Heart left ventricle (tissue), 16 donors: ENCODE data around the gene CYP51A1. TPM values are rescaled to one million over a fixed set of nuclear protein-coding genes. Genes with fewer than 3 reads are reported as not detected.
"Not testable (repeated sequence)": the region's sequence is repeated elsewhere in the genome, so short reads cannot be mapped to it uniquely, and the experiment has no call there.

Experiments used
- ATAC-seq, 4 donors: fragments of 200-7000 bp; cut with Tn5 transposase; one replicate each; pipeline ENCODE4 v1.9.1; 2020 to 2022; ENCODE audit warnings: moderate library complexity in 4 of 4, mild to moderate bottlenecking in 3 of 4, moderate number of reproducible peaks in 1 of 4
- DNase-seq, 5 donors: peaks; one replicate each; pipeline ENCODE4 v3.0.0-alpha.2; 2020
- H3K27ac ChIP-seq, 12 donors: fragments of 200-600 bp; sonication (generic) in 4 of 12; one replicate each; pipeline versions ENCODE4 v1.5.0 to v1.8.0; 2016 to 2022; ENCODE audit warnings: mild to moderate bottlenecking in 2 of 12
- H3K27me3 ChIP-seq, 9 donors: fragments of 200-600 bp; sonication (generic) in 2 of 9; one replicate each; pipeline versions ENCODE4 v1.5.1 to v1.8.0; 2016 to 2022; ENCODE audit warnings: mild to moderate bottlenecking in 3 of 9
- H3K36me3 ChIP-seq, 9 donors: fragments of 200-600 bp; sonication (generic) in 2 of 9; one replicate each; pipeline versions ENCODE4 v1.5.0 to v1.8.0; 2018 to 2022; ENCODE audit warnings: mild to moderate bottlenecking in 2 of 9
- H3K4me1 ChIP-seq, 12 donors: fragments of 200-600 bp; sonication (generic) in 4 of 12; one replicate each; pipeline versions ENCODE4 v1.5.0 to v1.8.0; 2016 to 2022; ENCODE audit warnings: mild to moderate bottlenecking in 3 of 12
- H3K4me3 ChIP-seq, 12 donors: fragments of 200-600 bp; sonication (generic) in 4 of 12; one replicate each; pipeline versions ENCODE4 v1.5.0 to v1.8.0; 2017 to 2022; ENCODE audit warnings: mild to moderate bottlenecking in 9 of 12, moderate library complexity in 4 of 12
- H3K9me3 ChIP-seq, 12 donors: fragments of 200-600 bp; sonication (generic) in 4 of 12; one replicate each; pipeline versions ENCODE4 v1.5.0 to v1.8.0; 2016 to 2022; ENCODE audit warnings: mild to moderate bottlenecking in 1 of 12
- POLR2A ChIP-seq, 2 donors: fragments of 450-650 bp; IDR thresholded peaks; one replicate each; pipeline ENCODE4 v1.6.1; 2017; ENCODE audit warnings: antibody characterized with exemption in 2 of 2, mild to moderate bottlenecking in 2 of 2, moderate library complexity in 2 of 2
- WGBS, 4 donors: extraction: QIAGEN DNeasy Blood & Tissue Kit in 2 of 4; methylation state at CpG; one replicate each; pipeline versions ENCODE4 v1.1.5 to v1.1.7; 2013 to 2018; 5-methylcytosine and 5-hydroxymethylcytosine counted together
- intact Hi-C, 10 donors: fragments of 100-400 bp; cut with DNase I; formaldehyde crosslinking; loops; one replicate each; pipeline versions ENCODE4 v1.11.1 to v1.14.2; 2022
- polyA plus RNA-seq, 2 donors: library from polyadenylated mRNA; stranded (reverse); fragments of 200-250 nt; gene quantifications; one replicate each; pipeline ENCODE4 v1.2.3, GENCODE V29; 2013
- total RNA-seq, 9 donors: library from RNA; depleted of rRNA in 2 of 9; stranded (reverse); fragments of >200 nt in 2 of 9; fragmentation: NEBNext Ultra II Directional in 3 of 9; extraction: Animal tissue kit (Norgen Biotek cat#: 25700) in 3 of 9; gene quantifications; one replicate each; pipeline versions ENCODE4 v1.1.0 to v1.2.4, GENCODE V29; 2016 to 2023
- TF ChIP-seq, protein P1 (sequence below), 12 donors: fragments of 200-600 bp; sonication (generic) in 4 of 12; IDR thresholded peaks; one replicate each; pipeline versions ENCODE4 v1.5.0 to v1.8.0; 2018 to 2022; ENCODE audit warnings: antibody characterized with exemption in 12 of 12, mild to moderate bottlenecking in 5 of 12
- donor health status: ischemic (EF 13 %, LVEDD 7.1; RV severe dilation, severe dysfunction).
- donor health status: healthy with polysubstance abuse.
- donor health status: DM: no; HTN: yes; CAD: no.
- donor health status: DM: no; HTN: no; CAD: no.
- donor health status: ischemic (EF 25% LVEDD 6.9; RV normal size, moderate dysfunction).
- donor health status: ischemic (EF 25% LVEDD 5.7; RV mildly dilated, moderate dysfunction).
- donor health status: healthy.
- donor health status: DM: yes; HTN: yes; CAD: no.
- donor health status: ischemic (EF 35%, LVEDD 5.7; RV mildly dilated, moderate dysfunction).
- donor health status: nonischemic (EF 11% LVEDD 7.7; RV severe dilation, severe dysfunction).
- donor health status: DM: yes; HTN: yes; CAD: no.
- donor health status: PGD.
- donor health status: ischemic (EF 29% LVEDD 5.4; RV normal size, mild dysfunction).
- donor health status: nonischemic (EF 23%, LVEDD 6.1; RV moderate dilation, normal function).

Gene CYP51A1
- total and polyA plus RNA-seq, 11 donors, result 6.7 to 45.9 (median 32.7) TPM

DNA sequence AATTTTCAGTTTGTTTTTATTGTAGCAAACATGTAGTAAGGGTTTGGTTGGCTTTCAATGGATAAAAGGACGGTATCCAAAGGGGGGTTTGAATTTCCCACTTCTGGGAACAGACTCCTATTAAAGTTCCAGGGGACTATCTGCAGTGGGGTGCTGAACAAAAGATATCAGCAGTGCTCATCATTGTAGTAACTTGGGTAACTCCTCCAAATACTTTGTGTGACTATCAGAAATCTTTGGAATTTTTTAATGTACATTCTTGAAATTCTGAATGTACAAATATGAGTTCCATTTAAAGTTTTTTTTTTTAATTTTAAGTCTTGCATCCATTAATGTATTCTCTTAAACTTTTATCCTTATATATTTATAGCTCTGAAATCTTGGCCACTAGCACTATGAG lies 42.1 kb downstream of the CYP51A1 start:
- intact Hi-C loops, result loop anchor here in 1 of 10 donors (10.0 kb wide), 1 partner anchor 123 kb away; no protein-coding TSS in a partner anchor
- peaks cover 0 to 4% (median 0%) of the 10 kb centered on the region in 12 donors for H3K4me1 ChIP-seq
- WGBS, 4 donors, result 84 to 95% (median 89%) methylated on average over 1 of the region's 1 CpG
- peaks cover 0 to 100% (median 89%) of the 10 kb centered on the region in 9 donors for H3K36me3 ChIP-seq
- H3K4me3 ChIP-seq, result no peak overlapping the region
- TF ChIP-seq, protein P1, sequence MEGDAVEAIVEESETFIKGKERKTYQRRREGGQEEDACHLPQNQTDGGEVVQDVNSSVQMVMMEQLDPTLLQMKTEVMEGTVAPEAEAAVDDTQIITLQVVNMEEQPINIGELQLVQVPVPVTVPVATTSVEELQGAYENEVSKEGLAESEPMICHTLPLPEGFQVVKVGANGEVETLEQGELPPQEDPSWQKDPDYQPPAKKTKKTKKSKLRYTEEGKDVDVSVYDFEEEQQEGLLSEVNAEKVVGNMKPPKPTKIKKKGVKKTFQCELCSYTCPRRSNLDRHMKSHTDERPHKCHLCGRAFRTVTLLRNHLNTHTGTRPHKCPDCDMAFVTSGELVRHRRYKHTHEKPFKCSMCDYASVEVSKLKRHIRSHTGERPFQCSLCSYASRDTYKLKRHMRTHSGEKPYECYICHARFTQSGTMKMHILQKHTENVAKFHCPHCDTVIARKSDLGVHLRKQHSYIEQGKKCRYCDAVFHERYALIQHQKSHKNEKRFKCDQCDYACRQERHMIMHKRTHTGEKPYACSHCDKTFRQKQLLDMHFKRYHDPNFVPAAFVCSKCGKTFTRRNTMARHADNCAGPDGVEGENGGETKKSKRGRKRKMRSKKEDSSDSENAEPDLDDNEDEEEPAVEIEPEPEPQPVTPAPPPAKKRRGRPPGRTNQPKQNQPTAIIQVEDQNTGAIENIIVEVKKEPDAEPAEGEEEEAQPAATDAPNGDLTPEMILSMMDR (IDR thresholded peaks at IDR 0.05), result no peak
- TF ChIP-seq POLR2A (IDR thresholded peaks at IDR 0.05), result no peak
- H3K27ac ChIP-seq, result no peak overlapping the region
- H3K27me3 ChIP-seq, result no peaks in the 10 kb centered on the region
- no peak for DNase-seq
- no peak for ATAC-seq
- H3K9me3 ChIP-seq, result no peaks in the 10 kb centered on the region

DNA sequence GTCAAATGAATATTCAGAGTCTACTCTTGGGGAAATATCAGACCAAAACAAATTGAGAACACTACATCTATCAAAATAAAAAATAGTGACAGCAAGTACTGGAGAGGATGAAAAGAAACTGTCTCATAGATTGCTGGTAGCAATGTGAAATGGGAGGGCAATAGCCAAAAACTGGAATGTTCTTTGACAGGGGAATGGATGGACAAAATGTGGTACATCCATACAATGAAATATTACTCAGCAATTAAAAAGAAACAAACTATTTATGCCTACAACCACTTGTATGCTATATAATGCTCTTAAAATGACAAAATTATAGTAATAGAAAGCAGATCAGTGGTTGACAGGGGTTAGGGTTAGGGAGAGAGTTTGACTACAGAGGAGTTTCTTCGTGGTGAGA lies 46.0 kb downstream of the CYP51A1 start:
- H3K4me1 ChIP-seq, result no peaks in the 10 kb centered on the region
- TF ChIP-seq POLR2A (IDR thresholded peaks at IDR 0.05), result no peak
- TF ChIP-seq, protein P1 (IDR thresholded peaks at IDR 0.05), result no peak
- intact Hi-C loops, result no loop called here
- ATAC-seq, result no peak
- H3K9me3 ChIP-seq, result peaks cover 0 to 2% (median 0%) of the 10 kb centered on the region in 12 donors
- no peaks in the 10 kb centered on the region for H3K27me3 ChIP-seq
- no peak overlapping the region for H3K27ac ChIP-seq
- peaks cover 0 to 100% (median 93%) of the 10 kb centered on the region in 9 donors for H3K36me3 ChIP-seq
- no peak for DNase-seq
- no peak overlapping the region for H3K4me3 ChIP-seq
- WGBS, 4 donors, result 95 to 98% (median 98%) methylated on average over 1 of the region's 1 CpG

DNA sequence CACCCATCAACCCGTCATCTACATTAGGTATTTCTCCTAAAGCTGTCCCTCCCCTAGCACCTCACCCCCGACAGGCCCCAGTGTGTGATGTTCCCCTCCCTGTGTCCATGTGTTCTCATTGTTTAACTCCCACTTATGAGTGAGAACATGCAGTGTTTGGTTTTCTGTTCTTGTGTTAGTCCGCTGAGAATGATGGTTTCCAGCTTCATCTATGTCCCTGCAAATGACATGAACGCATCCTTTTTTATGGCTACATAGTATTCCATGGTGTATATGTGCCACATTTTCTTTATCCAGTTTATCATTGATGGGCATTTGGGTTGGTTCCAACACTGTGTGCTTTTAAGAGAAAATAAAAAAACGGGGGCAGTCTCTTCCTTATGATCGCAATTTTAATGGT lies 50.4 kb downstream of the CYP51A1 start:
- DNase-seq, H3K27ac ChIP-seq, intact Hi-C loops, H3K9me3 ChIP-seq, ATAC-seq, H3K4me1 ChIP-seq, H3K4me3 ChIP-seq, H3K27me3 ChIP-seq: not testable (repeated sequence)
- peaks cover 0 to 100% (median 97%) of the 10 kb centered on the region in 9 donors for H3K36me3 ChIP-seq
- WGBS, 4 donors, result 96 to 97% (median 97%) methylated on average over 6 of the region's 6 CpGs

DNA sequence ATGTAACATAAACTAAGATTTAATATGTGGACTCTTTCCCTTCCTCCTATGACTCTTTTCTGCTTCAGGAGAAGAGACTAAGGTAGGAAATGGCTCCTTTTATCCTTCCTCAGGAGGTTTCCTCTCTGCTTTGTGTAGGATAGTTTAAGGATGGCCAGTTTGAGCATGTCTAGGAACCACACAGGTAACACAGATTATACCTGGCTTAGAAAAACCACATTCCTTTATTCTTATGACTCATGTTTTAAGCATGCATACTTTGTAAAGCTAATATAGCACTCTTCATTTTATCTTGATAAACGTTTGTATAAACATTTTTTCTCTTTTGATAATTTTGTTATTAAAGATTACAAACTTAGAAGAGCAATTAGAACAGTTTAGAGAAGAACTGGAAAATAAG lies 57.8 kb downstream of the CYP51A1 start:
- ATAC-seq (no peak), DNase-seq (no peak)
- no peaks in the 10 kb centered on the region for H3K4me1 ChIP-seq
- H3K4me3 ChIP-seq, result no peak overlapping the region
- no peak overlapping the region for H3K27ac ChIP-seq
- intact Hi-C loops, result loop anchor here in 2 of 10 donors (10.0 kb wide), 2 partner anchors 52 to 132 kb away; partner anchors contain the start of gene AKAP9 (in 1 of the 2)
- no peaks in the 10 kb centered on the region for H3K27me3 ChIP-seq
- TF ChIP-seq, protein P1 (IDR thresholded peaks at IDR 0.05), result no peak
- TF ChIP-seq POLR2A (IDR thresholded peaks at IDR 0.05), result no peak
- WGBS, 4 donors, result 23 to 41% (median 31%) methylated on average over 1 of the region's 1 CpG
- H3K36me3 ChIP-seq, result peaks cover 0 to 100% (median 63%) of the 10 kb centered on the region in 9 donors
- no peaks in the 10 kb centered on the region for H3K9me3 ChIP-seq
